HEK293 (cell line): ENCODE data around the gene ADAMTSL3.
A peak's percentile ranks its signal among the peaks of the same experiment; 100 is the strongest.
"Not testable (repeated sequence)": the region's sequence is repeated elsewhere in the genome, so short reads cannot be mapped to it uniquely, and the experiment has no call there.

Source experiments
- CTCF ChIA-PET: fragments of 350-600 bp; formaldehyde crosslinking; extraction: SDS; loops from one replicate; lab custom pipeline; 2021; ENCODE audit warnings: antibody characterized with exemption; lab: Yijun Ruan, JAX
- POLR2A ChIA-PET: fragments of 300-600 bp; formaldehyde crosslinking; extraction: SDS; loops from one replicate; lab custom pipeline; 2020; ENCODE audit warnings: antibody characterized with exemption, inconsistent platforms; lab: Yijun Ruan, JAX
- H3K27ac ChIP-seq: fragments of 200-500 bp; sonication (Bioruptor generic); 2 replicates; pipeline ENCODE4 v1.5.1; 2014; ENCODE audit warnings: low read depth, low read length, control low read depth, inconsistent platforms; ENCODE audit errors: extremely low read depth
- H3K36me3 ChIP-seq, 2 experiments: fragments of 200-500 bp in 1 of 2; sonication (Bioruptor generic) in 1 of 2; 1 replicate in 1 of 2; 2 replicates in 1 of 2; pipeline ENCODE4 v1.5.1; 2014 to 2017; ENCODE audit warnings: inconsistent platforms in 2 of 2, low read length in 2 of 2; ENCODE audit not compliant: control insufficient read depth in 2 of 2, insufficient read depth in 1 of 2
- H3K4me1 ChIP-seq: fragments of 200-500 bp; sonication (Bioruptor generic); 2 replicates; pipeline ENCODE4 v1.5.1; 2014; ENCODE audit warnings: mild to moderate bottlenecking, low read length, inconsistent platforms; ENCODE audit not compliant: control insufficient read depth, insufficient read depth
- H3K4me3 ChIP-seq: 2 replicates; pipeline ENCODE4 v1.5.1; 2011; ENCODE audit warnings: low read depth, mild to moderate bottlenecking, control low read depth, low read length, moderate library complexity
- H3K9me3 ChIP-seq: fragments of 200-500 bp; sonication (Bioruptor generic); 2 replicates; pipeline ENCODE4 v1.5.1; 2014; ENCODE audit warnings: low read depth, low read length, inconsistent platforms; ENCODE audit not compliant: control insufficient read depth, insufficient read depth
- HOXC10 ChIP-seq: sonication (generic); formaldehyde crosslinking; IDR thresholded peaks from 2 replicates; pipeline ENCODE4 v1.8.1; 2023; ENCODE audit warnings: mild to moderate bottlenecking, missing genetic modification reagents
- PRDM4 ChIP-seq: fragments of 450-650 bp; formaldehyde crosslinking; IDR thresholded peaks from 2 replicates; pipeline ENCODE4 v1.5.1; 2017; ENCODE audit warnings: missing biosample characterization, missing genetic modification characterization
- PRDM6 ChIP-seq: fragments of 450-650 bp; formaldehyde crosslinking; IDR thresholded peaks from 2 replicates; pipeline ENCODE4 v1.5.1; 2017; ENCODE audit warnings: missing biosample characterization, missing genetic modification characterization
- REPIN1 ChIP-seq: fragments of 450-650 bp; formaldehyde crosslinking; IDR thresholded peaks from 2 replicates; pipeline ENCODE4 v1.5.1; 2017; ENCODE audit warnings: missing biosample characterization, missing genetic modification characterization, low read depth
- ZBTB21 ChIP-seq: fragments of 450-650 bp; formaldehyde crosslinking; IDR thresholded peaks from 2 replicates; pipeline ENCODE4 v1.5.1; 2017; ENCODE audit warnings: missing biosample characterization, missing genetic modification characterization
- ZFP3 ChIP-seq: fragments of 450-650 bp; formaldehyde crosslinking; IDR thresholded peaks from 2 replicates; pipeline ENCODE4 v1.5.1; 2016; ENCODE audit warnings: low read depth, missing biosample characterization, missing genetic modification characterization
- ZNF133 ChIP-seq: fragments of 450-650 bp; formaldehyde crosslinking; IDR thresholded peaks from 2 replicates; pipeline ENCODE4 v1.5.1; 2016; ENCODE audit warnings: missing biosample characterization, missing genetic modification characterization
- ZNF23 ChIP-seq: fragments of 450-650 bp; formaldehyde crosslinking; IDR thresholded peaks from 2 replicates; pipeline ENCODE4 v1.5.1; 2016; ENCODE audit warnings: missing biosample characterization, missing genetic modification characterization, borderline replicate concordance
- ZNF292 ChIP-seq: fragments of 450-650 bp; formaldehyde crosslinking; IDR thresholded peaks from 2 replicates; pipeline ENCODE4 v1.5.1; 2016; ENCODE audit warnings: low read depth, missing biosample characterization, missing genetic modification characterization, borderline replicate concordance
- ZNF335 ChIP-seq: fragments of 450-650 bp; formaldehyde crosslinking; conservative IDR thresholded peaks from 2 replicates; pipeline ENCODE4 v1.5.1; 2016; ENCODE audit warnings: missing biosample characterization, missing genetic modification characterization
- ZNF416 ChIP-seq: fragments of 450-650 bp; formaldehyde crosslinking; IDR thresholded peaks from 2 replicates; pipeline ENCODE4 v1.5.1; 2016; ENCODE audit warnings: missing biosample characterization, missing genetic modification characterization
- ZNF585B ChIP-seq: fragments of 450-650 bp; formaldehyde crosslinking; IDR thresholded peaks from 2 replicates; pipeline ENCODE4 v1.5.1; 2016; ENCODE audit warnings: missing biosample characterization, missing genetic modification characterization
- ZNF621 ChIP-seq: fragments of 450-650 bp; formaldehyde crosslinking; IDR thresholded peaks from 2 replicates; pipeline ENCODE4 v1.5.1; 2017; ENCODE audit warnings: missing biosample characterization, missing genetic modification characterization
- ZNF660 ChIP-seq: fragments of 450-650 bp; IDR thresholded peaks from 2 replicates; pipeline ENCODE4 v1.5.1; 2018; ENCODE audit warnings: missing biosample characterization, mild to moderate bottlenecking, missing genetic modification characterization
- ZNF747 ChIP-seq: fragments of 450-650 bp; formaldehyde crosslinking; IDR thresholded peaks from 2 replicates; pipeline ENCODE4 v1.5.1; 2016; ENCODE audit warnings: missing biosample characterization, missing genetic modification characterization
- ZNF791 ChIP-seq: fragments of 450-650 bp; formaldehyde crosslinking; IDR thresholded peaks from 2 replicates; pipeline ENCODE4 v1.5.1; 2016; ENCODE audit warnings: missing biosample characterization, missing genetic modification characterization
- ZSCAN30 ChIP-seq: fragments of 450-650 bp; IDR thresholded peaks from 2 replicates; pipeline ENCODE4 v1.5.1; 2018; ENCODE audit warnings: missing biosample characterization, mild to moderate bottlenecking, missing genetic modification characterization, moderate library complexity

The ADAMTSL3 gene

GRCh38 chr15:83699028-83699427 is 45.1 kb downstream of the ADAMTSL3 start (continued):
- TF ChIP-seq HOXC10 (CRISPR knock-in tag) (no peak), ZNF416 (tag by site-specific recombination) (no peak)
- TF ChIP-seq, all 188 proteins: peak for 0

- ChIA-PET CTCF (interaction anchor here (0.7 kb wide), 1 partner anchor 210 kb away, joined by 3 read pairs; no protein-coding TSS in a partner anchor), POLR2A (no interaction called here)
- no peak overlapping the region for H3K4me3 ChIP-seq
- no peak overlapping the region for H3K27ac ChIP-seq
- H3K9me3 ChIP-seq = no peaks in the 10 kb centered on the region
- H3K4me1 ChIP-seq = no peaks in the 10 kb centered on the region
- TF ChIP-seq ZNF621 (tag by site-specific recombination) = no peak
- no peak for TF ChIP-seq ZBTB21 (tag by site-specific recombination)
- no peaks in the 10 kb centered on the region for H3K36me3 ChIP-seq
Observed at GRCh38 chr15:83700082-83700481, 46.2 kb downstream of the ADAMTSL3 start.

GRCh38 chr15:83702314-83702713 is 48.4 kb downstream of the ADAMTSL3 start:
- POLR2A ChIA-PET, H3K36me3 ChIP-seq: not testable (repeated sequence)
- TF ChIP-seq ZNF585B (tag by site-specific recombination) = peak; percentile 72

GRCh38 chr15:83708328-83708727 is 54.4 kb downstream of the ADAMTSL3 start:
- ChIA-PET CTCF (interaction anchor here (0.7 kb wide), 1 partner anchor 41 kb away, joined by 4 read pairs; no protein-coding TSS in a partner anchor), POLR2A (no interaction called here)
- Histone ChIP-seq H3K36me3 (no peaks in the 10 kb centered on the region), H3K9me3 (no peaks in the 10 kb centered on the region), H3K4me1 (no peaks in the 10 kb centered on the region), H3K27ac (no peak overlapping the region), H3K4me3 (no peak overlapping the region)
- TF ChIP-seq PRDM6 (tag by site-specific recombination) (no peak), ZNF23 (tag by site-specific recombination) (no peak), ZSCAN30 (tag by site-specific recombination) (no peak), ZFP3 (tag by site-specific recombination) (no peak), PRDM4 (tag by site-specific recombination) (no peak), REPIN1 (no peak), ZNF292 (tag by site-specific recombination) (no peak), ZNF747 (no peak), ZNF133 (tag by site-specific recombination) (no peak), ZNF791 (tag by site-specific recombination) (no peak), ZNF335 (tag by site-specific recombination) (no peak), ZNF660 (tag by site-specific recombination) (no peak)

More at GRCh38 chr15:83702314-83702713, 48.4 kb downstream of the ADAMTSL3 start:
- not testable (repeated sequence) for H3K4me1 ChIP-seq, H3K4me3 ChIP-seq, H3K9me3 ChIP-seq, H3K27ac ChIP-seq
- CTCF ChIA-PET = interaction anchor here (0.9 kb wide), 1 partner anchor 333 kb away, joined by 4 read pairs; no protein-coding TSS in a partner anchor
